Posterior vena cava (tissue), 2 donors: ENCODE results near the gene UBXN11. TPM values are rescaled to one million over a fixed set of nuclear protein-coding genes. Genes with fewer than 3 reads are reported as not detected.

Source experiments
- DNase-seq: peaks from one replicate; pipeline ENCODE4 v3.0.0-alpha.2; 2020; ENCODE audit warnings: low spot score
- intact Hi-C, 2 donors: fragments of 100-400 bp; cut with DNase I; formaldehyde crosslinking; loops; one replicate each; pipeline versions ENCODE4 v1.14.1 to v1.14.2; 2022 to 2023
- total RNA-seq, 2 donors: library from RNA; stranded (reverse); fragmentation: NEBNext Ultra II Directional; extraction: Animal tissue kit (Norgen Biotek cat#: 25700); gene quantifications; one replicate each; pipeline ENCODE4 v1.2.1, GENCODE V29; 2021
- donor health status: DM: yes; HTN: yes; CAD: no.
- donor health status: DM: yes; HTN: yes; CAD: no.

The UBXN11 gene
- total RNA-seq, 2 donors from 2014 or later, result 12.2 to 17.1 TPM

DNA sequence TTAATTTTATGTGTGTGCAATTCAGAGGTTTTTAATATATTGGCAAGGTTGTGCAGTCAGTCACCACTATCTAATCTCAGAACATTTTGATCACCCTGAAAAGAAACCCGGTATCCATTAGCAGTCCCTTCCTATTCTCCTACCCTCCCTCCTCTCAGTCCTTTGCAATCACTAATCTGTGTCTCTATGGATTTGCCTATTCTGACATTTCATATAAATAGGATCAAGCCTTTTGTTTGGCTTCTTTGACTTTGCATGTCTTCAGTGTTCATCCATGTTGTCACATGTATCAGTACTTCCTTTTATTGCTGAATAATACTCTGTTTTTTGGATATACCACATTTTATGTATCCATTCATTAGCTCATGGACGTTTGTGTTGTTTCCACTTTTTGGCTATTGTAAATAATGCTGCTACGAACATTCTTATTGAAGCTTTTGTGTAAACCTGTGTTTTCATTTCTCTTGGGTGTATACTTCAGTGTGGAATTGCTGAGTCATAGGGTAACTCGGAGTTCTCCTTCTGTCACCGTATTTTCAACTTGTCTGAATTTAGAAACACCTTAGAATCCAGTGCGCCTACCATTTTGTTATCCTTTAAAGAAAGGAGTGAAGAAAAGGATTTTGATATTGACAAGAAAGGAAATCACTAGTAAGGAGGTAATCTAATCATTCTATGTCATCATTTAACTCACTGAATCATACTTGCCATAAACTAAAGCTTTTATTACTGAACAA is 69.0 kb downstream of the UBXN11 start:
- no peak for DNase-seq
- intact Hi-C loops, result no loop called here

DNA sequence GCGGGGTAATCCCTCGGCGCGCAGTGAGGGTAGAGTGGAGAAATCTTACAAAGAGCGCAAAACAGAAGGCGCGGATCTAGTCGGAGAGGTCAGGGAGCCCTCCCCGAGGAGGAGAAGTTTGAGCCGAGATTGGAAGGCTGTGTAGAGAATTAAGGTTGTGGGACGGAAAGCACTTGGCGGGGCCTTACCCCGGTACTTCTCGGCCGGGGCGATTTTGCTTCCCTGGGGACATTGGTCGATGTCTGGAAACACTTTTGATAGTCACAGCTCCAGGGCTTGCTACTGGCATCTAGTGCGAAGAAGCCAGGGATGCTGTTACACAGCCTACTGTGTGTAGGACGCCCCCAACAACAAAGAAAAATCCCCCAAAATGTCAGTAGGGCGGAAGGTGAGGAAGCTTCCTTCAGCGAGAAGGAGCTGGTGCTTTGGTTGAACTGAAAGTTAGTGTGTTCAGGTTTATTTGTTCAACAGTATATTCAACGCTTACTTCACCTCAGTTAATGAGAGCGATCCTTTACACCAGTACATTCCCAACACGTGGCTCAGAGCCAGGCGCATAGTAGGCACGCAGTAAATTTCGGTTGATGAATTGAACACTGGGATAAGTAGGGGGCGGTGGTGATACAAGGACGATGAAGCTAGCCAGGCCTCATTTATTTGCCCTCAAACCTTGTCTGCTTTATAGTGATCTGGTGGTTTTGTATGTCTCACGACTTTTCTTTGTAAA is 71.6 kb downstream of the UBXN11 start:
- DNase-seq, result no peak
- intact Hi-C loops, result no loop called here

DNA sequence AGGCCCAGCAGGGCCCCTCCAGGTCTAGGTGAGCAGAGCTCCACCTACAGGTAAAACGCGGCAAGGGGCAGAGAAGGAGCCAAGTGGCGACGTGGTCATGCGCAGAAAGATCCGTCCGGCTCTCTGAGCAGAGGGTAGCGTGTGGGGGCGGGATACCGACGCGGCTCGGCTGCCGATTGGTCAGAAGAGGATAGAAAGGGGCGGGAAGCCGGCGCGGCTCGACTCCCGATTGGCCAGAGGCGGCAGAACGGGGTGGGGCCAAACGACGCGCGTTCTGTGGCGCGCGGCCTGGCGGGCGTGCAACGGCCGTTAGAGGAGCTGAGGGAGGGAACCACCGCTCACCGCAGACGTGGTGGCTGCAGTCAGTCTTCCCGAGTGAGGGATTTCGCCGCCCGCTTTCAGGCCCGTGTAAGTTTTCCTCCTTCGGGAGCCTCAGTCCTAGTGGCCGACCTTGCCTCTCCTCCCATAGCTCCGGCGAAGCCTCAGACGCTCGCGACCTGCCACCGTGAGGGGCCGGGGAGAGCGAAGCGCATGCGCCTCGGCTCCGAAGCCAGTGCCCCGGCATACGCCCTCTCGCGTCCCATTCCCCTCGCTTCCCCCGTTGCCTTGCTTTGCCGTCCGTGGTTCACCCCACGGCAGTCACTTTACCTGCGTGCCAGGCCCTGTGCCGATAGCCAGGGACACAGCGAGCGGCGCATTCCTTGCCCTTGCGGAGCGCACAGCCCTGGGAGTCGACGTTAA is 72.4 kb downstream of the UBXN11 start, which contains the start of gene CEP85:
Gene CEP85 (plus strand): TSS at position 298 of the 741 bp plus-strand sequence. CDS start 5,584 bp downstream, outside the sequence.
- intact Hi-C loops, result no loop called here
- peak; percentile 99 for DNase-seq

Other genes with a start within 250 kb of the UBXN11 start
- 1 to 10 TPM in 1 of 2 donors, under 1 TPM in 1; 0.29 to 1.2 TPM for gene TRIM63, start 239.0 kb downstream of the UBXN11 start, total RNA-seq
- 1 to 10 TPM; 8.1 to 8.4 TPM for gene PDIK1L, start 194.8 kb downstream of the UBXN11 start, total RNA-seq
- gene FAM110D, start 147.6 kb downstream of the UBXN11 start, total RNA-seq, result 1 to 10 TPM; 4.5 to 4.7 TPM
- not detected for gene C1orf232, start 137.7 kb downstream of the UBXN11 start, total RNA-seq
- 10 to 100 TPM; 14.9 to 17.6 TPM for gene ZNF593, start 136.7 kb downstream of the UBXN11 start, total RNA-seq
- not detected for gene ZNF593OS, start 134.8 kb downstream of the UBXN11 start, total RNA-seq
- 1 to 10 TPM in 1 of 2 donors, under 1 TPM in 1; 0.32 to 2.4 TPM for gene CNKSR1, start 129.1 kb downstream of the UBXN11 start, total RNA-seq
- gene CATSPER4, start 116.0 kb downstream of the UBXN11 start, total RNA-seq, result not detected
- gene CEP85, start 72.4 kb downstream of the UBXN11 start, total RNA-seq, result 1 to 10 TPM; 2.8 to 3.7 TPM
- gene SH3BGRL3, start 26.6 kb downstream of the UBXN11 start, total RNA-seq, result 100 to 1,000 TPM; 163 to 190 TPM
- 10 to 100 TPM in 1 of 2 donors, 1 to 10 TPM in 1; 7.0 to 16.1 TPM for gene CD52, start 11.3 kb upstream of the UBXN11 start, total RNA-seq
- gene CRYBG2, start 47.5 kb upstream of the UBXN11 start, total RNA-seq, result under 1 TPM in 1 of 2 donors, not detected in 1; 0.52 TPM
- not detected for gene ZNF683, start 66.1 kb upstream of the UBXN11 start, total RNA-seq
- gene LIN28A, start 104.2 kb upstream of the UBXN11 start, total RNA-seq, result not detected
- gene DHDDS, start 125.7 kb upstream of the UBXN11 start, total RNA-seq, result 10 to 100 TPM; 43.3 to 45.2 TPM
- 100 to 1,000 TPM; 129 to 265 TPM for gene HMGN2, start 165.8 kb upstream of the UBXN11 start, total RNA-seq
- 10 to 100 TPM; 10.2 to 13.9 TPM for gene RPS6KA1, start 223.1 kb upstream of the UBXN11 start, total RNA-seq